Activated CD4-positive, alpha-beta T cell treated with anti-CD3 and anti-CD28 coated beads, Interleukin-10, Interleukin-2, amounts not matched to agents 100 ng/mL and 50 ng/mL, durations not matched to agents 16 hours and 8 hours (primary cell): ENCODE measurements around the gene CHST2.
A peak's percentile ranks its signal among the peaks of the same experiment; 100 is the strongest.

Experiments used
- DNase-seq: peaks from one replicate; pipeline ENCODE4 v3.0.0-alpha.2; 2020

Gene CHST2

DNA sequence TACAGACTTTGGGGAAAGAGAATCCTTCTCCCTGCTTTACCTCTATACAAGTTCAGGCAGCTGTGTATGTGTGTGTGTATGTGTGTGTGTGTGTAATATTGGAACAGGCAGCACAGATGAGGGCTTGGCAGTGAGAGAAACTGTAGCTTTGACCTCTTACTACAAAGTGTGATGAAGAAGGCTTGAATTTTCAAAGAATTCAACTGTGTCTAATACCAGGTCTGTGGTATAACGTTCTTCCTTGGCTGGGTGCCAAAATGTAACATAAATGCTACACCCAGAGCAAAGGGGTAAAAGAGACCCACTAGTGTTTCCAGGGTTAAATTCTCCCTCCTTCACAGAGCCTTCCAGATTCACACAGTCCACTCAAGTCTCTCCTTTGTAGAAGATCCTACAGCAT lies 51.1 kb downstream of the CHST2 start:
- peak; percentile 22 for DNase-seq

DNA sequence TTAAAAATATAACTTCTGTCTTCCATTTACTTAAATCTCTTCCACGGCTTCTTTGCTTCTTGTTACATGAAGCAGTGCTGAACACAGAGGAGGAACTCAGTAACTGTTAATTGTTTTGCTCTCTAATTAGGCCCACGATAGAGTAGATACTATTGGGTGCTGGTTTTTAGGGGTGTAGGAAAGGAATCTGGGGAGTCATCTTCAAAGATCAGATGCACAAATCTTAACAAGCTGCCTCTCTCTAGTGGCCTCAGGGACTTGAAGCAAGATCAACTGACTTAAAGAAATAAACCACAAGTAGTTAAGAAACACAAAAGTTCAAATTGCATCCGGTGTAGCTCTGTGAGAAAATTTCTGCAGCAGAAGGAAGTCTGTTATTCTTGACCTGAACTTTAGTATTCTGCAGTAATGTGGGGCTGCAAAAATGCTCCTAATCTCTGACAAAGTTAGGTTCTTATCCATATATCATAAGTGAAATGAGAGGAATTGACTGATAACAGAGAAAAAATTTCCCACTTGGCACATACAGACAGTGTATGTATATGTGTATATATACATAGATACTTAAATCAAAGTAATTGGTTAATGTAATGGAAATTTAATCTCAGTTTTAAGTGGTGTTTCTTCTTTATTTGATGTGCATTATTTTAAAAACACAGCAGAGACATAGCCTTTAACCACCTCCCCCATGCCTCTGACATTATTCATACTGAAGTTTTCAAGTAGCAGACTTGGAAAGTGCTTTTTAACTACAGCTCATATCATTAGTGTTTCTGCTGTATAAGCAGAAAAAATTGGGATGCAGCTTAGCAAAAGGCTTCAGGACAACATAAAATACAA lies 51.8 kb downstream of the CHST2 start:
- peak; percentile 67 for DNase-seq

DNA sequence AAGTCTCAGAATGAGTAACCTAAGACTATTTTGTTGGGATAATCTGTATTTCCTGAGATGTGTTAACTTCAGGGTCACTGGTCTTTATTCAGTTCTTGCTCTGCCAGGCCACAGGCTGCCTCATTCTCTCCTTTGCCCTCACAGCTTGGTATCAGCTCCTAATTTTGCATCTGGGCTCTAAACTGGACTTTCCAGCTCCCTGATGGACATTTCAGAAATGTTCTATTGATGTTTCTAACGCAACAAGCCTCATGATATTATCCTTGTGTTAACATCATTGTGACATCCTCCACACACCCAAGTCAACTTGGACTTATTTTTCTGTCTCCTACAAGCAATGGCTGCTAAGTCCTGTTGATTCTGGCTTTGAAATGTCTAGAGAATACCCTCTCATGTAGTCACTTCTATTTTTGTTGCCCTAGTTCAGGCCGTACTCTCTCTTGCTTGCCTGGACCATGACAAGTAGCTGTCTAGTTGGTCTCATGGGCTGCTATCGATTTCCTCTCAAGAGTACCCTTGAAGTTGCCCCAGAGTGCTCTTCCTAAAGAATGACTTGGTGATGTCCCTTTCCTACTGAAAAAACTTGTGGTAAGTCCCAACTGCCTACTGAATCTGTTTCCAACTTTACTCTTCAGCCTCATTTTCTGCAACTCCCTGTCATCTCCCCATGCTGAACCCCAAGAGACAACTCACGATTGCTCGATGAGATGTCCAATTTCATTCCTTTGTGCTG lies 52.7 kb downstream of the CHST2 start:
- no peak for DNase-seq

DNA sequence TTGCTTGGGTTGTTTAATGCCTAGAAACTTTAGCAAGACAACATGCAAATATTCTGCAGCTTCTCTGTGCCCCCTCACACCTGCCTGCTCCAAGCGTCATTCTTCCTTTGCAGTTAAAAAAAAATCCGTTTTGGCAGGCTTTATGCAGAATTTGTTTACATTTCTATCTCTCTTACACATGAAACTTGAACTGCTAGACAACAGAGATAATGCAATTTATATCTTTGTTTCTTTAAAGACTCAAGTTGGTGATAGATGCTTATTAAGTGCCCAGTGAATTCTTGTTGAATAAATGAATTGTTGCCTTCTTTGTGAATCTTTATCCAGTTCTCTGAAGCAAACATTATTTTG lies 53.2 kb downstream of the CHST2 start:
- DNase-seq = no peak

DNA sequence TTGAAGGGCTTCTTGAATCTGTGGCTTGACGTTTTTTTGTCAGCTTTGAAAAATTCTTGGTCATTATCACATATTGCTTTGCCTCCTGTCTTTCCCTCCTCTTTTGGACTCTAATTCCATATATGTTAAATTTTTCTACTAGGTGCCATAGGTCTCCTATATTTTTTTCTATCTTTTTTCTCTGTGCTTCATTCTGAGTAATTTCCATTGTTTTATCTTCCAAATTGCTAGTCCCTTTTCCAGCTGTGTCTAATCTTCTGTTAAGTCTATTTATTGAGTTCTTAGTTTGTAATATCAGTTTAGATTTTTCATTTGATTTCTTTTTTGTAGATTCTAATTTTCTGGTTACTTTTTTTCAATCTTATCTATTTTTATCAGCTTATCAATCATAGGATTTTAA lies 53.7 kb downstream of the CHST2 start:
- no peak for DNase-seq
